DMS53 treated with DMSO at 0.1 percent for 48 hours (cell line): ENCODE results near the gene IZUMO4.

Source experiments
- DNase-seq: peaks from one replicate; lab custom pipeline; 2025; ENCODE audit not compliant: unreplicated experiment; lab: John Stamatoyannopoulos, UW

The IZUMO4 gene

DNA sequence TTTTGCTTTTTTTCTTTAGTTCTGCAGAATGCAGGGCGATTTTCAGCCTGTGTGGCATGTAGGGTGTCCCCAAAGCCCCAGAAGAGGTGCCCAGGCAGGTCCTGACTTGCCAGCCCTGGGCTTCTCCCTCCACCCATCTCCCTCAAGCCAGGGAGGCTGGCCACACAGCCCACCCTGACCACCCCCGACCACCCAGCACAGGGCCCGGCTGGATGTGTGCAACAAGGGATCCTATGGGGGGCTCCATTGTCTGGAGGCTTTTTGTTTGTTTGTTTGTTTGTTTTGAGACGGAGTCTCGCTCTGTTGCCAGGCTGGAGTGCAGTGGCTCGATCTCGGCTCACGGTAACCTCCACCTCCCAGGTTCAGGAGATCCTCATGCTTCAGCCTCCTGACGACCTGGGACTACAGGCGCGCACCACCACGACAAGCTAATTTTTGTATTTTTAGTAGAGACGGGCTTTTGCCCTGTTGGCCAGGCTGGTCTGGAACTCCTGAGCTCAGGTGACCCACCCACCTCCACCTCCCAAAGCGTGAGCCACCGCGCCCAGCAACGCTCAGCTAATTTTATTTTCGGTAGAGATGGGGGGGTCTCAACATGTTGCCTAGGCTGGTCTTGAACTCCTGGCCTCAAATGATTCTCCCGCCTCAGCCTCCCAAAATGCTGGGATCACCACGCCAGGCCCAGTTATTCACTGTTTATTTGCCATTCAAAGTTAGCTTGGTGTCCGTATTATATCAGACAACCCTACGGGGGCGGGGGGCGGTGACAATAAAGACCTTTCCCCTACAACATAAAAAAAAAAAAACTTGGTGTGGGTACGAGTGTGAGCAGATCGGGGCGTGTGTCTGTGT is 37.9 kb upstream of the IZUMO4 start:
- no peak for DNase-seq

DNA sequence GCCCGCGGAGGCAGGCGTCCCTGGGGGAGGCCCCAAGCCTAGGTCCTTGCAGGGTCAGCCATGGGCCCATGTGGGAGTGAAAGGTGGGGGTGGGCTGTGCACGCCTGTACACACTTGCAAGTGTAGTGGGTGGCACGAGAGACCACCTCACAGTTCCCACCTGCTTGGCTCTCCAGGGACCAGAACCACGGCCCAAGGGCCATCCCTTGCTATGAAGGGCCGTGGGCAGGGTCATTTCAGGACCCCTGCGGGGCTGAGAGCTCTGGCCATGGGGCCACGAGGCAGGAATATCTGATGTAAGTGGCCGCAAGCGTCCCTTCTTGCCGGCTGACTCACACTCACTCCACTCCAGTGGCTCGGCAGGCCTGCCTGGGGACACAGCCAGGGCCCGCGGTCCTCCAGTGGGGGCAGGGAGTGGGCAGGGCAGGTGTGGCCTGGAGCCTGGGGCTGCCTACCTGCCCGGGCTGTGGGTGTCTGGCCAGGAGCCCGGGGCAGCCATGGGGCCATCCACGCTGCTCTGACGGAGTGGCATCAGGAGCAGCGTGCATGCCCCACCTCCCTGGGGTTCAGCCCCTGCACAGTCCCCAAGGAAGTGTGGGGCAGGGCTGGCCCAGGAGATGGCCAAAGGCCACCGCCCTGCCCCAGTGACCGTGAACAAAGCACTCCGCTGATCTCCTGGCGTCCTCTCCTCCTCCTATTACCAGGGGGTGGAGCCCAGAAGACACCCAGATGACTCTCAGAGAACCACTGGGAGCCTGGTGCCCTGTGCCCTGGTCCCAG is 37.1 kb upstream of the IZUMO4 start:
- peak; percentile 84 for DNase-seq

DNA sequence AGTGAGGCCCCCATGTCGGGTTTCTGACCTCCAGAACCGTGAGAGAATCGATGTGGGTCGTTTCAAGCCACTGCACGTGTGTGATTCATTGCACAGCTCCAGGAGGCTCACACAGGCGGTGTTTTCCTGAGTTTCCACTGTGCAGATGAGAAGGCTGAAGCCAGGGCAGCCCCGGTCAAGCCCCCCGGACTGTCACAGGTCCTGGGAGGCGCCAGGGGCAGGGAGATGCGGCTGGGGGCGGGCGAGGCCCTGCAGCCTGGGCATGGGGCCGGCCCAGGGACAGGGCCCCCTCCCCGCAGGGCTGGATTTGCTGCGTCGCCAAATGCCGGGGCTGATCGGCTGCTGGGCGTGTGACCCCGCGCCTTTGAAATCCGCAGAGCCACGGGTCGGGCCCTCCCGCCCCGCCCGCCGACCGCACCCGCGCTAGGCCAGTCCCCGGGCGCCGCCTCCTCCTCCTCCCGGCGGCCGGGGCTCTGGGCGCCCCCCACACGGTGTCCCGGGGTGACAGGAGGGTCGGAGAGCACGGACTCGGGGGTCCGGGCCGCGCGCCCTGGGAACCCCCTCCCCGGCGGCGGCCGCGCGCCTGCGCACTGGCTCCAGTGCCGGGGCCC is 35.7 kb upstream of the IZUMO4 start:
- DNase-seq = no peak

DNA sequence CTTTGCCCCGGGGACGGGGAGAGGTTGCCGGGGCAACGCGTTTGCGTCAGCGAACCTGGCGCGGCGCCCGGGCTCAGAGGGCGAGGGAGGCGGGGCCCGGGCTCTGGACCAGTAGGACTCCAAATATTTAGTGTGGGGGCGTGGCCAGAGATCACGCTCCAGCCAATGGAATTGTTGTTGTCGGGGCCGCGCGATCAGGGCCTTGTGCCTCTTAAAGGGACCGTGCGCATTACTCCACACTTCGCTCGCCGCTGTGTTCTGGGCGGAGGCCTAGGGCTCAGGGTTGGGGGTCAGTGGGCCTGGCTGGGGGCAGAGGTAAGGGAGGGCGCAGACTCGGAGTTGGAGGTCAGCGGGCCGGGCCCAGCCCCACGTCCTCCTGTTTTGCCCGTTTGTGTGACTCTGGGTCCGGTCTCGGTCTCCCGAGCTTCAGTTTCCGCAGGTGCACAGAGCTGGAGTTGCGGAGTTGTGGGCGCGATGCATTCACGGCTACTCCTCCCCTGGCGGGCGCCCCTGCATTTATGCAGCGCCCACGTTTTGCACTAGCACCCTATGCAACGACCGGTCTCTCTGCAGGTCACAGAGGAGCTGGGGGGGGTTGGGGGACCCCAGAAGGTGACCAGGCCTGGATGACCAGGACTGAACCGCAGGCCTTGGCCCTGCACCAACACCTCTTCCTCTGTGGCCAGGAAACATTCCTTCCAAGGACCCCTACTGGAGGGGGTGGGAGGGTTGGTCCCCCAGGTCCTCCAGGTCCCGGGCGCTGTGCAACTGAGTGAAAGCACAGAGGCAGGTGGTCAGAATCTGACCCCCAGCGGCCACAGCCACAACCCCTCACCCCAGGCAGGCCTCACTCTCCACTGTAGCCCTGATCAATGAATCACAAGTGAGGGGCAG is 35.0 kb upstream of the IZUMO4 start:
- DNase-seq = peak; percentile 92

- no peak for DNase-seq
Measured at GRCh38 chr19:2062389-2062729, 34.4 kb upstream of the IZUMO4 start.

DNA sequence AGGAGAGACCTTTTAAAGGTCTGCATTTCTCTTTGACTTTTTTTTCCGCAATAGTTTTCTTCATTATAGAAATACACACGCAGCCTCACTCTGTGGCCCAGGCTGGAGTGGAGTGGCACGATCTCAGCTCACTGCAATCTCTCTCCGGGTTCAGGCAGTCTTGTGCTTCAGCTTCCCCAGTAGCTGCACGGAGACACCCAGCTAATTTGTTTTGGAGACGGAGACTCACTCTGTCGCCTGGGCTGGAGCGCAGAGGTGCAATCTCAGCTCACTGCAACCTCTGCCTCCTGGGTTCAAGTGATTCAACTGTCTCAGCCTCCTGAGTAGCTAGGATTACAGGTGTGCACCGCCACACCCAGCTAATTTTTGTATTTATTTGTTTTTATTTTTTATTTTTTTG is 33.9 kb upstream of the IZUMO4 start:
- no peak for DNase-seq

- no peak for DNase-seq
Measured at GRCh38 chr19:2063824-2064223, 32.9 kb upstream of the IZUMO4 start.

DNA sequence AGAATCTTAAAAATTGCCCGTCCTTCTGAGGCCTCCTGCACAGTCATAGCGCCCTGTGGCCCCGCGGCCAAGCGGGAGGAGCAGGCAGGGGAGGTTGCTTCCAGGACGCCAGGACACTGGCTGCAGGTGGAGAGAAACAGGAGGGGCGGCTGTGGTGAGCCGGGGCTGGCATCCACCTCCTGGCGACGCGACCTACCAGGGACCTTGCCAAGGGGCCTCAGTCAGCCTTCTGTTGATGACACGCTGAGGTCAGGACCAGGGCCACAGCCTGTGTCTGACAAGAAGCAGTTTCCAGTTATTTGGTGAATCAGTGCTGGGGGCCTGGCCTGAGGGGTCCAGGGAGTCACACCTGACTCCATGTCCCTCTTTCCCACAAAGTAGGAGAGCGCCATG is 32.3 kb upstream of the IZUMO4 start:
- no peak for DNase-seq

DNA sequence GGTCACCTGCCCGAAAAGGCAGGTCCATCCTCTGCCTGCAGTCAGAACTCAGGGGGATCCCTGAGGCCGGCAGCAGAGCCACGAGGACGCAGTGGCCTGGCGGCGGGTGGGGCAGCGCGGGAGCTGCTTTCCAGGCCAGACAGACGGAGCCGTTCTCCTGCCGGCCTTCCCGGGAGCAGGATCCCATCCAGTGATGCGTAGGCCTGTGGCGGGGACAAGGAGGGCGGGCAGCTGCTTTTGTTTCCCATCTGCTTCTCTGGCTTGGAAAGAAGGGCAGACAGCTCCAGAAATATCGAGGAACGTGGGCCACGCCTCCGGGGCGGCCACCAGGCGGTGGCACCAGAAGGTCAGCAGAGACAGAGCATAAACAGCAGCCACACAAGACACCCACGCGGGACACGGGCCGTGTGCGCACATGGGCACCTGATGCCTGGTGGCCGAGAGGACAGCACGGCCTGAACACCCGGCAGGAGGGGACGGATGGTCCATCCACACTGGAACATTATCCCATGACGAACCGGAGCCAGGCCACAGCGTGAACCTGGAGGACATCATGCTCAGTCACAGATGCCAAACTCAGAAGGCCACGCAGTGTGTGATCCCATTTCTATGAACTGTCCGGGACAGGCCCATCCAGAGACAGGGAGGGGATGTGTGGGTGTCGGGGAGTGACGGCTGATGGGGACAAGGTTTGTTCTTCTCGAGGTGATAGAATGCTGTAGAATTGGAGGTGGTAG is 31.8 kb upstream of the IZUMO4 start:
- no peak for DNase-seq

- DNase-seq = no peak
Measured at GRCh38 chr19:2070436-2070827, 26.3 kb upstream of the IZUMO4 start.

DNA sequence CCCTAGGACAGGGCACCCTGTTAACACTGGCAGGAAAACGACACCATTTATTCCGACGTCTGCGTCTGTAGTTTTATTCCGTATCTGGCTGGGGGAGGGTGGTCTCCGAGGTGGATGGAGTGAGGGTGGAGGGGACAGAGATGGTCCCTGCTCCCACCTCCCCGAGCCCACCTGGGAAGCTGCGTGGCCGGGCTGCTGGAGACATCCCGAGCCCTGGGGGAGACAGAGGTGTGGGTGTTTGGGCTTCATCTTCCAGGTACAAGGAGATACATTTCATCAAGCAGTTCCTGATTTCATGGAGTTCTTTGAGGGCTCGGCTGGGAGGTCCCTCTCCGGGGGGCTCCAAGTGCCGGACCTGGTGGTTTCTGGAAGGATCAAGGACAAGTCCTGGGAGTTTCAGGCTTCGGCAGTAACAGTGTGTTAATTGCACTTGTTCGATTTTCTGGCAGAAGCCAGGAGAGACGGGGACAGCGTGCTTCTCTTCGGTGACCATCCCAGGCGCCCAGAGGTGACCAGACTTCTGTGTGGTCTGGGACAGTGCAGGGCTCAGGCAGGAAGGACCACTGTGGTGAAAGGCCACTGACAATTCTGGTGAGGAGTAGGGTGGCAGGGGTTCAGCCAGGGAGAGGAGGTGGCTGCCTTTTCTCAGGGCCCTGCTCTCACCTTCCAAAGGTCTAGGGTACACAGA is 25.6 kb upstream of the IZUMO4 start:
- no peak for DNase-seq

DNA sequence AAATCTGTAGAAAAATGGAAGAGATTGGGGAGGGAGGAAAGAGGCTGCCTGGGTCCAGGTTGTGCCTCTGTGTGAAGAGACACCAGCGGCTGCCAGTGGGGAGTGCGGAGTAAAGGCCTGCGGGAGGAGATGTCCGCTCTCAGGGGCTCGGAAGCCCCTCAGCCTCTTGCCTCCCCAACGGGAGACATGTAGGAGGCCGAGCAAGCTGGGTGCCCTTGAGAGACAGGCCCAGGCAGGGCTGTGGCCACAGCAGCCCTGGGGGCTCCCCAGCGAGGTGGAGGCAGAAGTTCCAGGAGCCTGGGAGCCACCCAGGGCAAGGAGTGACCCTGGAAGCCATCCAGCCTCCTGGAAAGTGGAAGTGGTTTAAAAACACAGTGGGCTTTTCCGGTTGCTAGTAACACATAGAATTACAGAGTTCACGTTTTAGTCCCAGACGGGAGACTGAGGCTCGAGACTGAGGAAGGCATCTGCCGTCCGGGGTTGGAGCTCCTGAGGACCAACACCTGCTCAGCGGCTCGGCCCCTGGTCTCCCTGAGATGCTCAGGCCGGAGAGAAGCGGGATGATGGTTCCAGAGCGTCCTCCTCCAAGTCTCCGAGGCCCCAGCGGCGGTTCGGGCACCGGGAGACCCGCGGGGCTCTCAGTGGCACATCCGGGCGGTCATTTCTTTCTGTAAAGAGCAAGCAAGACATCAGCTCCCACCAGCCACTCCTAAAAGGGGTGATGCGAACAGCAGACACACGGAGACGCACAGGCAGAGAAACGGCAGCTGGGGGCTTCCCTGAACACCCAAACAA is 23.8 kb upstream of the IZUMO4 start:
- no peak for DNase-seq

GRCh38 chr19:2076526-2076944 is 20.2 kb upstream of the IZUMO4 start:
- DNase-seq = no peak

GRCh38 chr19:2077398-2077797 is 19.3 kb upstream of the IZUMO4 start:
- DNase-seq = no peak

DNA sequence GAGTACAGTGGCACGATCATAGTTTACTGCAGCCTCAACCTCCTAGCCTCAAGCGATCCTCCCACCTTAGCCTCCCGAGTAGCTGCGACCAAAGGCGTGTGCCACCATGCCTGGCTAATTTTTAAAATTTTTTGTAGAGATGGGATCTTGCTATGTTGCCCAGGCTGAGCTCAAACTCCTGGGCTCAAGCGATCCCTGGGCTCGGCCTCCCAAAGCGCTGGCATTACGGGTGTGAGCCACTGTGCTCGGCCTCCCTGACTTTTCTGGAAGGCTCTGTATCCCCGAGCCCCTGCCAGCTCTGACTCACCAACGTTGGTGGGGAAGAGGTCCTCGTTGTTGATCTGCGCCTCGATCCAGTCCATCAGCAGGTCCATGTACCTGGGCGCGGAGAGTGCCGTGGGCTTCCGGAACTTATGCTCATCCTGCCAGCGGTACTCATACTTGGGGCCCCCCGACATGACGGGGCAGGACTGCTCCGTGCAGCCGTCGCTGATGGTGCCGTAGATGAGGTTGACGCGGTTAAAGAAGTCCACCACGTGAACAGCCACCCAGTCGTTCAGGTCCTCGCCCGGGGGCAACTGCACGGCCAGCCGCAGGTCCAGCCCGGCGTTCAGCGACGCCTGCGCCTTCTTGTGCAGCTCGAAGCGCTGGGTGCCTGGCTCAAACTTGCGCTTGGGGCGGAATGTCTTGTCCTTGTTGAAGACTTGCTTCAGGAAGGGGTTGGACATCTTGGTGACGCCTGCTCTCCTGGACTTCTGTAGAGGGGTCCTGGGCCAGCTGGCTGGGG is 18.7 kb upstream of the IZUMO4 start:
- DNase-seq = no peak

- no peak for DNase-seq
Measured at GRCh38 chr19:2079076-2079864, 17.4 kb upstream of the IZUMO4 start.

DNA sequence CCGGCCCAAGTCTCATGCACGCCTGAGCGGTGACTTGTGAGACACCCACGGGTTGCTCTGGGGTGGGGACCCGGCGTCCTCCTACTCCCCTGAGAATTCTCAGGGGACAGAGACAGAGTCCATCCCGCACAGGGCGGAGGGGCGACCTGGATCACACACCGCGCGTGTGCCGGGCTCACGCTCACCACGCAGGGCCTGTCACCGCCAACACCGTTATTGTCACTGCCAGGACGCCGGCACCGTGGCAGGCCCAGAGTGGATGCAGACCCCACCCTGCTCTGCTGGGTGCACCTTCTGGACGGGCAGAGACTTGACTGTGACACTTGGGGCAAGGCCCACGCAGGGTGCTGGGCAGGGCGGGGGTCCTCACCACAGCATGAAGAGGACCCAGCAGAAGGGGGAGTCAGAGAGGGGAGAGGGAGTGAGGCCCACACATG is 16.8 kb upstream of the IZUMO4 start:
- DNase-seq = no peak
